NCI-H2029 treated with DMSO at 0.1 percent for 48 hours (cell line): ENCODE results near the gene LAMB4.

Experiments
- DNase-seq: peaks from one replicate; lab custom pipeline; 2025; lab: John Stamatoyannopoulos, UW

LAMB4 gene

GRCh38 chr7:108078691-108079090 is 51.5 kb downstream of the LAMB4 start:
- DNase-seq = no peak

GRCh38 chr7:108078211-108078673 is 51.9 kb downstream of the LAMB4 start:
- DNase-seq = no peak

- DNase-seq = no peak
These were observed 52.5 kb downstream of the LAMB4 start for GRCh38 chr7:108077709-108078108.

GRCh38 chr7:108076156-108076555 is 54.0 kb downstream of the LAMB4 start:
- no peak for DNase-seq

- DNase-seq = no peak
These were observed 56.7 kb downstream of the LAMB4 start for GRCh38 chr7:108073305-108074070.

GRCh38 chr7:108072739-108073138 is 57.4 kb downstream of the LAMB4 start:
- no peak for DNase-seq

- DNase-seq = no peak
These were observed 58.0 kb downstream of the LAMB4 start for GRCh38 chr7:108072116-108072515.

GRCh38 chr7:108071551-108071950 is 58.6 kb downstream of the LAMB4 start:
- DNase-seq = no peak

- no peak for DNase-seq
These were observed 60.5 kb downstream of the LAMB4 start for GRCh38 chr7:108069646-108070045.

- peak; percentile 34 for DNase-seq
These were observed 62.3 kb downstream of the LAMB4 start for GRCh38 chr7:108067844-108068243.

GRCh38 chr7:108066486-108066885 is 63.7 kb downstream of the LAMB4 start:
- DNase-seq = no peak

GRCh38 chr7:108063520-108063933 is 66.6 kb downstream of the LAMB4 start:
- no peak for DNase-seq

GRCh38 chr7:108062250-108063014 is 67.7 kb downstream of the LAMB4 start:
- no peak for DNase-seq

GRCh38 chr7:108059526-108059925 is 70.6 kb downstream of the LAMB4 start:
- no peak for DNase-seq

- DNase-seq = no peak
These were observed 72.1 kb downstream of the LAMB4 start for GRCh38 chr7:108057951-108058481.

- DNase-seq = no peak
These were observed 74.5 kb downstream of the LAMB4 start for GRCh38 chr7:108055611-108056021.

- no peak for DNase-seq
These were observed 75.6 kb downstream of the LAMB4 start for GRCh38 chr7:108054537-108054936.

- DNase-seq = no peak
These were observed 76.9 kb downstream of the LAMB4 start for GRCh38 chr7:108053250-108053649.

GRCh38 chr7:108051454-108051853 is 78.7 kb downstream of the LAMB4 start:
- DNase-seq = no peak

GRCh38 chr7:108049962-108050361 is 80.2 kb downstream of the LAMB4 start:
- no peak for DNase-seq

- no peak for DNase-seq
These were observed 81.7 kb downstream of the LAMB4 start for GRCh38 chr7:108048422-108048821.

- DNase-seq = no peak
These were observed 83.1 kb downstream of the LAMB4 start for GRCh38 chr7:108046952-108047506.

GRCh38 chr7:108045669-108046068 is 84.5 kb downstream of the LAMB4 start:
- DNase-seq = no peak
